ENCODE results near the gene MAGEB17.
"Not testable (repeated sequence)": the region's sequence is repeated elsewhere in the genome, so short reads cannot be mapped to it uniquely, and the experiment has no call there.

The MAGEB17 gene

GRCh38 chrX:16167181-16167580, at the start of gene MAGEB17:
Gene MAGEB17, plus strand, starts transcription at chrX:16167481. Its CDS starts 2,902 bp downstream, at chrX:16170383.
- no peak for DNase-seq (ENCODE audit: low read depth in 3 of 3)

DNA sequence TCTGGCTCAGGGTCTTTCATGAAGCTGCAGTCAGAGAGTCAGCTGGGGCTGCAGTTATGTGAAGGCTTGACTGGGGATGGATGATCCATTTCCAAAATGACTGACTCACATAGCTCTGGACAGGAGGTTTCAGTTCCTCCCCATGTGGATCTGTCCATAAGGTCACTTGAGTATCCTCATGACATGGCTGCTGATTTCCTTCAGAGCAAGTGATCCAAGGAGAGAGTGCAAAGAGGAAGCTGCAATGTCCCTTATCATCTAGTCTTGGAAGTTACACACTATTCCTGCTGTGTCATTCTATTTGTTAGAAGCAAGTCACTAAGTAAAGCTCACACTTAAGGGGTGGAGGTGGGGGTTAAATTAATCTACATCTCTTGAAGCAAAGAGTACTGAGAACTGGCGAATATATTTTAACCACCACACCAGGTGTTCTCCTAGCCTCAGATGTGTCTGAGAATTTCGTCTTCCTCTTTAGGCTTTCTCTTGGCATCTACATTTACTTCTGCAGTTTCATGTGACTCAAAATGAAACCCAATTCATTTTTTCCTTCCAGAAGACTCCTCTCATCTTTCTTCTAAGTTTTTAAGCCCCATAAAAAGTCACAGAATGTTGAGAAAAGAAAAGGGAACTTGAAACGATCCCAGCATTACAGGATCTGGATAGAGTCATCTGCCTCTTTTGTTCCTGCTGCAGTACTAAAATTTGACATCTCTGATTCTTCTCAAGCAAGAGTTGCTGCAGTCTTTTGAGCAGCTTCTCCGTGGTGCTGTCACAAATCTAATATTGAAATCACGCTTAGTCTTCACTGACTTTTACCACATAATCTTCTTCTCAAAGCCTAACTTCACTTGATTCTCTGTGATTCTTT, 47.7 kb upstream of the MAGEB17 start:
- DNase-seq (ENCODE audit: low read depth in 3 of 3) = no peak

DNA sequence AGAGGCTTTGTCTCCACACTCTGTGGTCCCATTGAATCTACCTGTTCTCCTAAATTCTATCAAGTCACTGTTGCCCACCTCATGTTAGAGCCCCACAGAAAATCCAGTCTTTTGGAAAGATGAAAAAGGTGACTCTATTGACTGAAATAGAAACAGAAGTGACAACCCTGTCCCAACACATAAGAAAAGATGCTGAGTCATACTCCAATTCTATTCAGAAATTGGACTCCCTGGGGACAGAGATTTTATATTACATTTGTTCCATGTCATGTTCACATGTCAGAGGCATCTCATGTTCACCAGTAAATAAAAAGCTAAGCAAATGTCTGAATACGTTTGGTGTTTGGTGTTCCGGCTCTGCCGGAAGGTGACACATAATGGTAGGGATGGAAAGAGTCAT, 46.9 kb upstream of the MAGEB17 start:
- no peak for DNase-seq (ENCODE audit: low read depth in 3 of 3)

DNA sequence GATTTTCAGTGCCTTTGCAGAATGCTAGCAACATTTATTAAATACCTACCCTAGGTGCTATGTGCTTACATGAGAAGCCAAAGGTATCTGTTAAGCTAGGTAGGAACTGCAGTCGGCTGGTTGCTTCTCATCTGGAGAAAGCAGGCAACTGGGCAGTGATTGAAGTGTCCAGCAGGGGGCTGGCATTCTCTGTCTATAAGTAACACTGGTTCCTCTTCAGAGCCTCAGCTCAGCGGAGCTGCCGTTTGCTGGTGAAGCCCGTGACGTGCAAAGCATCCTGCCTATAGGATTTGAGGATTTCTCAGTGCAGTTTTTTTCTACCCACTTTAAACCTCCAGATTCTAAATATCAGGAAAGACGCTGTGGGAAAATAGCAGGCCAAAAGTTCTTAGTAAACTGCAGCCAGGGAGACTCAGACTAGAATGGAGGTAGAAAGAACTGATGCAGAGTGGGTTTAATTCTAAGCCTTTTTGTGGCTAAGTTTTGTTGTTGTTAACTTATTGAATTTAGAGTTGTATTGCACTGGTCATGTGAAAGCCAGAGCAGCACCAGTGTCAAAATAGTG, 44.0 kb upstream of the MAGEB17 start, which contains the start of gene GRPR:
Gene GRPR (plus strand): TSS at position 344 of the 565 bp plus-strand sequence. CDS start 389 bp downstream, outside the sequence.
- DNase-seq (ENCODE audit: low read depth in 3 of 3) = peak; percentile 16 to 29 (median 20)

- no peak for DNase-seq (ENCODE audit: low read depth in 3 of 3)
Observed at GRCh38 chrX:16124201-16124600, 43.1 kb upstream of the MAGEB17 start.

DNA sequence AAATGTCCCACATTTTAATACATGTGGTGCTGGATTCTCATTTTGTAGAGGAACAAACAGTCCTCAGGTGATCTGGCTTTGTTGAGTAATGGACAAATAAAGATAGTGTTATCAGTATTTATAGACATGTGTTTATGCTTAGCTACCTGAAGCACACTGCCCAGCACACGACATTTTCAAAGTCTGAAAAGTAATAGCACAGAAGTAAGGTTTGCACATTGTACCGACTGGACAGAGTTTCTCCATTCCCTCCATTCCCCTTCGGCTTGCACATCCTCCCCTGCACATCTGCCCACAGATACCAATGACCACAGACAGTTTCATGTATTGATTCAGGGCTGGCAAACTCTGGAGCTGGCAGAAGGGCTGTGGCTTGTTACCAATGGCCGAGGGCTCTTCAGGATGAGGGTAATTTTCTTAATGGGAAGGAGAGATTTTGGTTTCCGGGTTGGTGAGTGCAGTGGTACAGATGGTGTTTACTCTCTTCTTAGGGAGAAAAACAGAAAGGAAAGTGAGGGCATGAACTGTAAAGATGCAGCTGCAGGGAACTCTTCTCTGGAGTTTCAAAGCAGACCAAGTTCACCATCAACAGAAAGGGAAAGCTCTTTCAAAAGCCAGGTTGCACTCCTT, 41.6 kb upstream of the MAGEB17 start:
- DNase-seq (ENCODE audit: low read depth in 3 of 3) = no peak

GRCh38 chrX:16130707-16131106, 36.6 kb upstream of the MAGEB17 start:
- no peak for DNase-seq (ENCODE audit: low read depth in 3 of 3)

GRCh38 chrX:16134936-16135335, 32.3 kb upstream of the MAGEB17 start:
- no peak for DNase-seq (ENCODE audit: low read depth in 3 of 3)

GRCh38 chrX:16136080-16136479, 31.2 kb upstream of the MAGEB17 start:
- DNase-seq (ENCODE audit: low read depth in 3 of 3) = no peak

DNA sequence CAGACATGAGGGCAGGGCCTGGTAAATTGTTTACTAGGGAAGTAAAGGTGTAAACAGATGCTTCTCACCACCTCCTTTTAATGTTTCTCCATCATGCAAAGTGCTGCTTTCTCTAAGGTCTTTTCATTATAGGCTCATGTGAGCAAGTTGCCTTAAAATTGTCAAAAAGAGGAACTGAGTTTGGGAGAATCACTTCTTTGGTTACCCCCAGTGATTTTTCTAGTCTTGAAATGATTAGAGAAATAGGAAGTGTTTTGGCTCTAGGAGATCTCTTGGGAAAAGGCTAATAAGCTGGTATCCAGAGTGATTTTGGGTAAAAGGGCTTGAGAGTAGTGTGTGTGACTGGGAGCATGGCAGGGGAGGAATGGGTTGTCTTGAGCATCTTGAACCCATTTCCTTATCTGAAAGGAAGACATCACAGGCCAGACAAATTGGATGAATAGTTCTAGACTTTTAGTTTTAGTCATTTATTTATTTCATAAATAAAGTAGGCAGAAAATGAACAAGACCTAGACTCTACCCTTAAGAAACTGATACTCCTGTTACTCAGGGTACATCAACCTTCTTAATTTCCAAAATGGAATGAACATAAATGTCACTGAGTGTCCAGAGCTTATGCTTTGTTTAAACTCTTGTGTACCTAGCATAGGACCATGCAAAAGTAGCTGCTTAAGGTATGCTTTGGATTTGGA, 29.7 kb upstream of the MAGEB17 start:
- no peak for DNase-seq (ENCODE audit: low read depth in 3 of 3)

- DNase-seq (ENCODE audit: low read depth in 3 of 3) = no peak
Observed at GRCh38 chrX:16138108-16138427, 29.2 kb upstream of the MAGEB17 start.

DNA sequence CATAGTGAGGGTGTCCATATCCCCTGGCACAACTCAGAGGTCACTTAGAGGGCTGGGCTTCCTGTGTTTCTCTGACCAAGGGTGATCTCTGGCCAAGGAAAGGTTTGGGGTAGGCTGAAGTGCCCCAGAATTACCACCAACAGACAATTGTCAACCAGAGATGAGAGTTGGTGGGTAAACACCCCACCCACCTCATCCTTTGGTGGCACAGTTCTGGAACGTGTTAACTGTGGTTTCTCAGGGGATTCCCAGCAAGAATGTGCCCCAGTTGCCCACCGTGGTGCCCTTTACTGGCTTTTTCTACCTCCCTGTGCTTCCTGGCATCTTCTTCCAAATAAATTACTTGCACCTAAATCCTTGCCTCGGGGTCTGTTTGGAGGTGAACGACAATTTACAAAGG, 26.8 kb upstream of the MAGEB17 start:
- no peak for DNase-seq (ENCODE audit: low read depth in 3 of 3)

- DNase-seq (ENCODE audit: low read depth in 3 of 3) = no peak
Observed at GRCh38 chrX:16140983-16141382, 26.3 kb upstream of the MAGEB17 start.

- DNase-seq (ENCODE audit: low read depth in 3 of 3) = no peak
Observed at GRCh38 chrX:16141422-16142245, 25.6 kb upstream of the MAGEB17 start.

DNA sequence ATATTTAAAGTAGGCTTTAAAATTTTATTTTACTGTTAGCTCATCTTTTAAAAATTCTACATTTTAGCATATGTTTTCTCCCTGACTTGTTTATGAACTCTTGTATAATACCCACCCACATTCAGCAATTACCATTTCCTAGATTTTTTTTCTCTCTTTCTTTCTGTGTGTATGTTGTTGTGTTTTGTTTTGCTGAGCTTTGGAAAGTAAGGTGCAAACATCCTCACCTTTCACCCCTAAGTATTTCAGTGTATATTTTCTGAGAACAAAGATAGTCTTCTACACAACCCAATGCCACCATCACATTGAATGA, 25.1 kb upstream of the MAGEB17 start:
- no peak for DNase-seq (ENCODE audit: low read depth in 3 of 3)

- DNase-seq (ENCODE audit: low read depth in 3 of 3) = no peak
Observed at GRCh38 chrX:16143968-16144367, 23.3 kb upstream of the MAGEB17 start.

GRCh38 chrX:16144420-16144819, 22.9 kb upstream of the MAGEB17 start:
- DNase-seq (ENCODE audit: low read depth in 3 of 3) = no peak

GRCh38 chrX:16145093-16145492, 22.2 kb upstream of the MAGEB17 start:
- DNase-seq (ENCODE audit: low read depth in 3 of 3) = not testable (repeated sequence)

DNA sequence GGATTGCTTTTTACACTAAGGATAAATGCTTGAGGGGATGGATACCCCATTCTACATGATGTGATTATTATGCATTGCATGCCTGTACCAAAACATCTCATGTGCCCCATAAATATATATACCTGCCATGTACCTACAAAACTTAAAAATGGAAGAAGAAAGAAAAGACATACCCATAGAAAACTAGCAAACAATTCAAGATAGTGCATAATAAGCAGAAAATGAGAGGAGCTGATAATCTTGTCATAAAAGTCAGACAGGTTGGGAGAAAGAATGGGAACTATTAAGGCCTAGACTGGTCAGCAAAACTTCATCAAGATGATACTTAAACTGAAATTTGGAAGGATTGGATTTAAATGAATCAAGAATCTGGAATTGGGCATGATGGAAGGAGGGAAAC, 21.6 kb upstream of the MAGEB17 start:
- DNase-seq (ENCODE audit: low read depth in 3 of 3) = no peak

GRCh38 chrX:16148896-16149295, 18.4 kb upstream of the MAGEB17 start:
- DNase-seq (ENCODE audit: low read depth in 3 of 3) = no peak

DNA sequence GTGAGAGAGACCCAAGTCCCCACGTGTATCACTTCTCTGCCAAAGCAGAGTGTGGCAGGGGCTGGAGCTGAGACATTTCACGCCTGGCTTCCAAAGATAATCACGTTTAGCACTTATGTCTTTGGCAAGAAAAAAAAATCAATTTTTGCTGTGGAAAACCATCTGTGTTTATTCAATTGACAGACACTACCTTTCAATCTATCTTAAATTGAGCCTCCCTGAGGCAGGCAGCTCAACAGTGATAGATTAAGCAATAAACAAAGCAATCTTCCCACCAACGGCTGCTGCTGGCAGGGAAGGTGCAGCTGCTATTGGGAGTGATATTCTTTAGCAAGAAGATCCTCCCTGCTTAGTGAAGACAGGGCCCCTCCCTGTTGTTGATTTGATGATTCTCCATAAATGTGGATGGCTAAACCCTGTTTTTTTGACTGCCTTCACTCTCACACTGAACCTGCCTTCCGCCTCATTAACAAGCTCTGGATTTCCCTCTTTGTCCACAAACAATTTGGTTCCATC, 11.6 kb upstream of the MAGEB17 start:
- DNase-seq (ENCODE audit: low read depth in 3 of 3) = no peak
